H1 (cell line): ENCODE measurements around the gene ADK. TPM values are rescaled to one million over a fixed set of nuclear protein-coding genes. Genes with fewer than 3 reads are reported as not detected.

Experiments
- CTCF ChIA-PET: fragments of 300-600 bp; sonication (Branson Sonifier 250); formaldehyde crosslinking; loops from one replicate; lab custom pipeline; 2021; ENCODE audit not compliant: partially characterized antibody; lab: Charles Lee
- POLR2A ChIA-PET: fragments of 300-600 bp; sonication (Branson Sonifier 250); formaldehyde crosslinking; loops from one replicate; lab custom pipeline; 2021; ENCODE audit warnings: inconsistent platforms; ENCODE audit not compliant: partially characterized antibody; lab: Charles Lee
- DNase-seq, 2 experiments: peaks; one replicate each; pipeline versions ENCODE4 v3.0.0 to v3.0.0-alpha.2; 2010 to 2022; ENCODE audit warnings: low spot score in 2 of 2, low read depth in 1 of 2, mixed read lengths in 1 of 2
- FAIRE-seq: peaks from 2 replicates; lab custom pipeline; 2011; peaks lifted over from hg19 to GRCh38; lab: Jason Lieb, UNC
- H2AFZ ChIP-seq: 2 replicates; pipeline ENCODE4 v1.8.1; 2012; ENCODE audit warnings: low read length, inconsistent platforms
- H2AK5ac ChIP-seq: 2 replicates; pipeline ENCODE4 v1.6.1; 2013; ENCODE audit warnings: low read depth, low read length
- H2BK120ac ChIP-seq: replicated peaks from 2 replicates; pipeline ENCODE3; 2013; ENCODE audit warnings: low read depth, low read length, inconsistent platforms
- H2BK12ac ChIP-seq: 2 replicates; pipeline ENCODE4 v1.6.1; 2013; ENCODE audit warnings: low read depth, low read length
- H2BK15ac ChIP-seq: 2 replicates; pipeline ENCODE4 v1.6.1; 2013; ENCODE audit warnings: low read length
- H2BK20ac ChIP-seq: 2 replicates; pipeline ENCODE4 v1.6.1; 2013; ENCODE audit warnings: low read length
- H2BK5ac ChIP-seq: 2 replicates; pipeline ENCODE4 v1.6.1; 2013; ENCODE audit warnings: low read depth, low read length
- H3K14ac ChIP-seq: 2 replicates; pipeline ENCODE4 v1.6.1; 2013; ENCODE audit warnings: inconsistent platforms; ENCODE audit not compliant: insufficient read length
- H3K18ac ChIP-seq: 2 replicates; pipeline ENCODE4 v1.6.1; 2013; ENCODE audit warnings: low read length; ENCODE audit errors: extremely low read depth
- H3K23ac ChIP-seq: 2 replicates; pipeline ENCODE4 v1.6.1; 2013; ENCODE audit warnings: inconsistent platforms; ENCODE audit not compliant: insufficient read length
- H3K23me2 ChIP-seq: 2 replicates; pipeline ENCODE4 v1.6.1; 2013; ENCODE audit warnings: low read depth, low read length
- H3K27ac ChIP-seq: 2 replicates; pipeline ENCODE4 v1.6.1; 2011; ENCODE audit warnings: low read depth, low read length, inconsistent platforms
- H3K27me3 ChIP-seq, 4 experiments: replicated peaks in 1 of 4; 1 replicate in 1 of 4; 2 replicates in 3 of 4; pipeline versions ENCODE4 v1.6.1 to v1.8.1; 2011 to 2013; ENCODE audit warnings: low read length in 3 of 4, mild to moderate bottlenecking in 3 of 4, inconsistent platforms in 2 of 4, mixed read lengths in 2 of 4, moderate library complexity in 1 of 4; ENCODE audit not compliant: control insufficient read depth in 3 of 4, insufficient read depth in 3 of 4; ENCODE audit errors: extremely low read depth in 1 of 4
- H3K36me3 ChIP-seq, 4 experiments: 2 replicates each; pipeline versions ENCODE4 v1.6.1 to v1.8.1; 2011 to 2013; ENCODE audit warnings: mild to moderate bottlenecking in 4 of 4, low read length in 3 of 4, moderate library complexity in 2 of 4, control low read depth in 1 of 4, inconsistent platforms in 1 of 4; ENCODE audit not compliant: insufficient read depth in 4 of 4, control insufficient read depth in 2 of 4
- H3K4ac ChIP-seq: replicated peaks from 2 replicates; pipeline ENCODE3; 2013; ENCODE audit warnings: low read length, low read depth, mixed read lengths, inconsistent platforms; ENCODE audit not compliant: insufficient read length
- H3K4me1 ChIP-seq, 4 experiments: replicated peaks in 1 of 4; 1 replicate in 1 of 4; 2 replicates in 3 of 4; pipeline versions ENCODE4 v1.6.1 to v1.8.1; 2011 to 2013; ENCODE audit warnings: low read length in 3 of 4, inconsistent platforms in 2 of 4, mixed read lengths in 1 of 4; ENCODE audit not compliant: insufficient read depth in 4 of 4, control insufficient read depth in 3 of 4
- H3K4me2 ChIP-seq, 2 experiments: 2 replicates each; pipeline versions ENCODE4 v1.6.1 to v1.8.1; 2011 to 2013; ENCODE audit warnings: low read depth in 2 of 2, low read length in 2 of 2, control low read depth in 1 of 2, inconsistent platforms in 1 of 2, mild to moderate bottlenecking in 1 of 2; ENCODE audit not compliant: insufficient read depth in 1 of 2
- H3K4me3 ChIP-seq, 4 experiments: fragments of 200-600, 300-600 bp in 1 of 4; sonication (generic), shearing (Covaris generic), sonication (Bioruptor Twin) in 1 of 4; 2 replicates each; pipeline versions ENCODE4 v1.5.1 to v1.8.1; 2011 to 2016; ENCODE audit warnings: low read length in 4 of 4, low read depth in 3 of 4, control low read depth in 2 of 4, inconsistent platforms in 2 of 4, mild to moderate bottlenecking in 2 of 4, mixed read lengths in 1 of 4, moderate library complexity in 1 of 4; ENCODE audit not compliant: insufficient read depth in 2 of 4; ENCODE audit errors: extremely low read depth in 1 of 4
- H3K56ac ChIP-seq: replicated peaks from 2 replicates; pipeline ENCODE3; 2013; ENCODE audit warnings: low read depth, mild to moderate bottlenecking, mixed read lengths, low read length, inconsistent platforms; ENCODE audit not compliant: insufficient read length
- H3K79me1 ChIP-seq: 2 replicates; pipeline ENCODE4 v1.6.1; 2013; ENCODE audit warnings: low read depth, low read length, control low read depth
- H3K79me2 ChIP-seq, 2 experiments: 2 replicates each; pipeline versions ENCODE4 v1.6.1 to v1.8.1; 2012 to 2013; ENCODE audit warnings: low read length in 2 of 2, mild to moderate bottlenecking in 2 of 2, inconsistent platforms in 1 of 2; ENCODE audit not compliant: insufficient read depth in 2 of 2, control insufficient read depth in 1 of 2
- H3K9ac ChIP-seq, 4 experiments: replicated peaks in 1 of 4; 1 replicate in 1 of 4; 2 replicates in 3 of 4; pipeline versions ENCODE4 v1.6.1 to v1.8.1; 2011 to 2013; ENCODE audit warnings: low read depth in 3 of 4, low read length in 3 of 4, control low read depth in 2 of 4, mild to moderate bottlenecking in 2 of 4, moderate library complexity in 2 of 4, inconsistent platforms in 1 of 4; ENCODE audit errors: extremely low read depth in 1 of 4
- H3K9me3 ChIP-seq, 2 experiments: 2 replicates each; pipeline versions ENCODE4 v1.6.1 to v1.8.1; 2012 to 2013; ENCODE audit warnings: mild to moderate bottlenecking in 2 of 2, moderate library complexity in 2 of 2, control low read depth in 1 of 2, inconsistent platforms in 1 of 2, low read depth in 1 of 2, low read length in 1 of 2, mixed read lengths in 1 of 2; ENCODE audit not compliant: insufficient read depth in 2 of 2
- H4K20me1 ChIP-seq, 2 experiments: replicated peaks in 1 of 2; 2 replicates each; pipeline versions ENCODE3 to v1.8.1; 2011 to 2013; ENCODE audit warnings: inconsistent platforms in 2 of 2, low read length in 2 of 2, mild to moderate bottlenecking in 1 of 2; ENCODE audit not compliant: insufficient read depth in 2 of 2, control insufficient read depth in 1 of 2
- H4K5ac ChIP-seq: 2 replicates; pipeline ENCODE4 v1.6.1; 2013; ENCODE audit warnings: low read length, low read depth, mixed read lengths, inconsistent platforms; ENCODE audit not compliant: insufficient read length
- H4K8ac ChIP-seq: 2 replicates; pipeline ENCODE4 v1.8.0; 2013; ENCODE audit warnings: mild to moderate bottlenecking, moderate library complexity, low read length, inconsistent platforms; ENCODE audit not compliant: insufficient read depth; ENCODE audit errors: extremely low read depth
- H4K91ac ChIP-seq: replicated peaks from 2 replicates; pipeline ENCODE3; 2013; ENCODE audit warnings: low read length, mixed read lengths, inconsistent platforms; ENCODE audit not compliant: insufficient read length
- ATF3 ChIP-seq: IDR thresholded peaks from 2 replicates; pipeline ENCODE4 v1.6.1; 2011; ENCODE audit warnings: low read depth, mild to moderate bottlenecking, low read length; ENCODE audit not compliant: insufficient read depth
- CBX8 ChIP-seq: fragments of 300-800, 300-1000 bp; sonication (generic); IDR thresholded peaks from 2 replicates; pipeline ENCODE4 v1.7.1; 2016; ENCODE audit warnings: low read depth, low read length, borderline replicate concordance
- EP300 ChIP-seq, 2 experiments: IDR thresholded peaks; 1 replicate in 1 of 2; 2 replicates in 1 of 2; pipeline ENCODE4 v1.6.1; 2011 to 2012; ENCODE audit warnings: low read depth in 2 of 2, low read length in 2 of 2, mild to moderate bottlenecking in 2 of 2, borderline replicate concordance in 1 of 2, inconsistent platforms in 1 of 2, moderate library complexity in 1 of 2
- FOSL1 ChIP-seq: IDR thresholded peaks from 2 replicates; pipeline ENCODE4 v1.6.1; 2011; ENCODE audit warnings: mild to moderate bottlenecking, low read depth, low read length, moderate library complexity; ENCODE audit not compliant: insufficient read depth
- GTF2F1 ChIP-seq: IDR thresholded peaks from 2 replicates; pipeline ENCODE4 v1.6.1; 2012; ENCODE audit warnings: low read depth, low read length, improper control_type of control experiment, borderline replicate concordance
- JUN ChIP-seq: IDR thresholded peaks from 2 replicates; pipeline ENCODE4 v1.6.1; 2011; ENCODE audit warnings: low read depth, mild to moderate bottlenecking, improper control_type of control experiment, low read length
- KDM1A ChIP-seq: fragments of 200-600, 300-600 bp; sonication (generic); IDR thresholded peaks from 2 replicates; pipeline ENCODE4 v1.7.1; 2016; ENCODE audit warnings: mild to moderate bottlenecking, low read length, borderline replicate concordance
- KDM4A ChIP-seq: IDR thresholded peaks from one replicate; pipeline ENCODE4 v1.7.1; 2012; ENCODE audit warnings: low read depth, mild to moderate bottlenecking, moderate library complexity, low read length, inconsistent platforms; ENCODE audit not compliant: severe bottlenecking
- POLR2AphosphoS5 ChIP-seq: IDR thresholded peaks from 2 replicates; pipeline ENCODE4 v1.6.1; 2011; ENCODE audit warnings: low read depth, low read length
- RFX5 ChIP-seq: IDR thresholded peaks from 2 replicates; pipeline ENCODE4 v1.6.1; 2011; ENCODE audit warnings: low read depth, low read length, improper control_type of control experiment, borderline replicate concordance
- SAP30 ChIP-seq: fragments of 300-600 bp; sonication (generic); IDR thresholded peaks from 2 replicates; pipeline ENCODE4 v1.7.1; 2012; ENCODE audit warnings: low read length, moderate library complexity, mild to moderate bottlenecking, inconsistent platforms; ENCODE audit not compliant: insufficient read depth, insufficient replicate concordance
- SP2 ChIP-seq: IDR thresholded peaks from 2 replicates; pipeline ENCODE4 v1.6.1; 2012; ENCODE audit warnings: mild to moderate bottlenecking, low read length, inconsistent platforms
- SP4 ChIP-seq: IDR thresholded peaks from 2 replicates; pipeline ENCODE4 v1.6.1; 2012; ENCODE audit warnings: low read length, inconsistent platforms
- polyA plus RNA-seq, 7 experiments: library from polyadenylated mRNA; depleted of rRNA in 3 of 7; stranded (reverse) in 5 of 7; unstranded in 2 of 7; fragments of >200 nt in 5 of 7; fragments of 200-250 nt in 2 of 7; gene quantifications; 1 replicate in 5 of 7; 2 replicates in 1 of 7; 4 replicates in 1 of 7; pipeline versions ENCODE4 v1.2.1 to v1.2.3, GENCODE V29; 2011 to 2013; ENCODE audit warnings: missing spikeins in 2 of 7, mixed read lengths in 2 of 7
- total RNA-seq: library from RNA; stranded (reverse); fragmentation: NEBNext Ultra II Directional; extraction: Animal tissue kit (Norgen Biotek cat#: 25700); gene quantifications from 2 replicates; pipeline ENCODE4 v1.2.1, GENCODE V29; 2021

The ADK gene
- total and polyA plus RNA-seq, 2 of the 8 experiments (the other 6 are each of a cell fraction or from before 2014, with no cell fraction given), result 12.3 to 42.4 TPM

- no peak overlapping the region for H3K18ac ChIP-seq
- no peak for DNase-seq
- no peaks in the 10 kb centered on the region for H3K79me2 ChIP-seq
- H3K4ac ChIP-seq, result no peak overlapping the region
- no peak overlapping the region for H3K9ac ChIP-seq
- H2BK120ac ChIP-seq, result no peak overlapping the region
- H2AK5ac ChIP-seq, result no peak overlapping the region
- no peaks in the 10 kb centered on the region for H3K27me3 ChIP-seq
- H3K9me3 ChIP-seq, result no peaks in the 10 kb centered on the region
- H2BK15ac ChIP-seq, result no peak overlapping the region
- H2BK20ac ChIP-seq, result no peak overlapping the region
- H4K91ac ChIP-seq, result no peak overlapping the region
- no peak overlapping the region for H2AFZ ChIP-seq
- no peaks in the 10 kb centered on the region for H4K20me1 ChIP-seq
- no peak for FAIRE-seq
- no peaks in the 10 kb centered on the region for H3K4me1 ChIP-seq
- no peak overlapping the region for H3K14ac ChIP-seq
- no peaks in the 10 kb centered on the region for H3K36me3 ChIP-seq
- H3K79me1 ChIP-seq, result no peaks in the 10 kb centered on the region
- no peak overlapping the region for H3K27ac ChIP-seq
- no peak overlapping the region for H2BK5ac ChIP-seq
- no peak overlapping the region for H3K4me2 ChIP-seq
- no peak overlapping the region for H2BK12ac ChIP-seq
- H3K56ac ChIP-seq, result no peak overlapping the region
- CTCF ChIA-PET, result interaction anchor here (0.7 to 1.0 kb wide), 2 partner anchors 8 to 452 kb away, joined by 3 read pairs; no protein-coding TSS in a partner anchor
- POLR2A ChIA-PET, result no interaction called here
- no peak overlapping the region for H4K5ac ChIP-seq
- no peaks in the 10 kb centered on the region for H3K23me2 ChIP-seq
- no peak overlapping the region for H3K23ac ChIP-seq
- no peak overlapping the region for H4K8ac ChIP-seq
- no peak overlapping the region for H3K4me3 ChIP-seq
- TF ChIP-seq EP300 (IDR thresholded peaks at IDR 0.05; ENCODE audit: borderline replicate concordance in 1 of 2, low read depth in 2 of 2, low read length in 2 of 2), result no peak
- no peak for TF ChIP-seq CBX8
- TF ChIP-seq POLR2AphosphoS5, result no peak
- TF ChIP-seq SAP30, result no peak
- no peak for TF ChIP-seq RFX5
- no peak for TF ChIP-seq ATF3
- TF ChIP-seq KDM1A, result no peak
- no peak for TF ChIP-seq KDM4A
- TF ChIP-seq GTF2F1, result no peak
- TF ChIP-seq SP2, result no peak
- no peak for TF ChIP-seq SP4
- TF ChIP-seq FOSL1, result no peak
- TF ChIP-seq JUN, result no peak
Measured at GRCh38 chr10:74599672-74600071, 448.7 kb downstream of the ADK start.
